ENCODE measurements around the gene NPR2.

NPR2 gene

DNA sequence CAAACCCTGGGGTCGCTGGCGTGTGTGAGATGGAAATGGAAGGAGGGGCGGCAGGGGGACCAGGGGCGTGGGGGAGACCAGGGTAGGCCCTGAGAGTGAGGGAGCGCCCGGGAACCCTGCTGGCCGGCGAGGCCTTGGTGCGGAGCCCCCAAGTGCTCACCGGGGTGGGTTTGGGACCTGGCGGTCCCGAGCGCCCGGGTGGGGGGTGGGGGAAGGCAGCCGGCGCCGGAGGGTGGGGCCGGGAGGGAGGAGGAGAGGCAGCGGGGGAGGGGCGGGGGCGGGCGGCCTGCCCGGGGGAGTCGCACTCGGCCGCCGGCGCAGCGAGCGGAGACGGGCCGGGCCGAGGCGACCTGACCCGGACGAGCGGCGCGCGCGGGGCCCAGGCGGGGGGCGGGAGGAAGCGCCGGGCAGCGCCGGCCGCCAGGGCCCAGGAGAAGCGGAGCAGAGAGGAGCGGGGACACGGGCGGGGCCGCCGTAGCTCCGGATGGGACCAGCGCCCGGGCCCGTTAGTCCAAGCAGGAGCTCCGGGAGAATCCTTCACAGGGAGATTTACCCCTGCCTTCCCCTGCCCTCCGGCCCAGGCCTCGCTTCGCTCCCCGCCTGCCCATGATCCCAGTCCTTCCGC, at the start of gene NPR2:
TSS of gene NPR2 (plus strand) at position 295 of the 625 bp plus-strand sequence. CDS start 818 bp downstream, outside the sequence.
- H3K4me3 ChIP-seq (replicated peaks in 1 of 2; ENCODE audit: low read depth in 2 of 2, low read length in 2 of 2): peak within 1 kb of the TSS; percentile 55 to 59

DNA sequence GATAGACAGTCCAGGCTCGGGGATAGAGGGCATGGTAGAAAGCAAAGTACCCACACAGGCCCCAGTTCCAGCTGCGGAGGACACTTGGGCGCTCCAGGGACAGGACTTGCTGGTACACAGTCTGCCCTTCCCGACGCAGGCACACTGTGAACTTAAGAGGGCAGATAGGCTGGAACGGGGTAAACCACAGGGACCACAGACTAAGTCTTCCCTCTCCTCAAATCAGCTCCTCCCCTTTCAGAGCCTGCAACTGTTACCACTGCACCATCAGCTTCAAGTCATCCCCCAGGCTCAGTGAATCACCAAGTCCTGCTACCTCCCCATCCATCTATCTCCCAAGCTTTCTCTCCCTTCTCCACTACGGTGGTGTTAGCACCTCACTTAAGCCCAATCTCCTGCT, 49.7 kb upstream of the NPR2 start:
- H3K4me3 ChIP-seq (replicated peaks in 1 of 2; ENCODE audit: low read depth in 2 of 2, low read length in 2 of 2): no peak overlapping the region
- no peak for TF ChIP-seq CTCF (IDR thresholded peaks at IDR 0.05; ENCODE audit: low read depth, low read length)
- no peak for DNase-seq (ENCODE audit: low read depth in 2 of 2)

More for the DNA sequence above, at the start of gene NPR2:
- TF ChIP-seq CTCF (IDR thresholded peaks at IDR 0.05; ENCODE audit: low read depth, low read length): no peak
- DNase-seq (ENCODE audit: low read depth in 2 of 2): peak; percentile 31 to 53

DNA sequence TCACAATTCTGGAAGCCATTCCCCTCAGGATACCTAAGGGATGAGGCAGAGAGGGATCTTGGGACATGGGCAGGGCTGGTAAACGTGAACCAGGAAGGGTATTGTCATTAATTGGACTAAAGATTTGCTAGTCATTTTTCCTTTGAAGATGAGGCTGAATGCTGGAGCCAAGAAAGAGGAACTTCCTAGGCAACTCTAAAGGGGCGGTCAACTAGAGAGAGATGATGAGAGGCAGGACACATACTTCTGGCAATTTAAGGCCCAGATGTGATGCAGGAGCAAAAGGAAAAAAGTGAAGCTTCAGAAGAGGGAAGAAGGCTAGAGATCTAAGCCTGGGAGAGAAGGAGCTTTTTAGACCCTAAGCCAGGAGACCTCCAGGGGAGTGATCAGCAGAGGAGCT, 47.9 kb upstream of the NPR2 start:
- H3K4me3 ChIP-seq (replicated peaks in 1 of 2; ENCODE audit: low read depth in 2 of 2, low read length in 2 of 2): no peak overlapping the region
- no peak for TF ChIP-seq CTCF (IDR thresholded peaks at IDR 0.05; ENCODE audit: low read depth, low read length)
- no peak for DNase-seq (ENCODE audit: low read depth in 2 of 2)

- no peak overlapping the region for H3K4me3 ChIP-seq (replicated peaks in 1 of 2; ENCODE audit: low read depth in 2 of 2, low read length in 2 of 2)
- DNase-seq (ENCODE audit: low read depth in 2 of 2): no peak
- no peak for TF ChIP-seq CTCF (IDR thresholded peaks at IDR 0.05; ENCODE audit: low read depth, low read length)
Observed at GRCh38 chr9:35743880-35744518, 47.4 kb upstream of the NPR2 start.

DNA sequence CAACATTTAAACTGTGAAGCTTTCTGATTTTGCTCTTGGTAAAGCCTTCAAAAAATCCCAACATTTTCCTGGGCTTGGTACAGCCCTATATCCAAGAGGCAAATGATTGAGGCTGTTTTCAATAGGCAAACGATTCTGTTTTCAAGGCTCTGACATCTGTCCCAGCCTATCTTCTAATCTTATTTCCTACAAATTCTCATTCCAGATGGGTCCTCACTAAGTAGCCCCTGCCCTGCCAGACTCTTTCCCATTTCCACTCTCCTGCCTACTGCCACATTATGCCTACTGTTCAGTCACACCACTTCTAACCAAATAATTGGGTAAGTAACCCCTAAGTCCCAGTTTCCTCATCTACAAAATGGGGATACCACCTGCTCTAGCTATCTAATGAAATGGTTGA, 45.8 kb upstream of the NPR2 start:
- H3K4me3 ChIP-seq (replicated peaks in 1 of 2; ENCODE audit: low read depth in 2 of 2, low read length in 2 of 2): no peak overlapping the region
- no peak for DNase-seq (ENCODE audit: low read depth in 2 of 2)
- no peak for TF ChIP-seq CTCF (IDR thresholded peaks at IDR 0.05; ENCODE audit: low read depth, low read length)

GRCh38 chr9:35746583-35746982, 44.8 kb upstream of the NPR2 start:
- peak overlapping the region; percentile 83 to 87 for H3K4me3 ChIP-seq (replicated peaks in 1 of 2; ENCODE audit: low read depth in 2 of 2, low read length in 2 of 2)
- TF ChIP-seq CTCF (IDR thresholded peaks at IDR 0.05; ENCODE audit: low read depth, low read length): no peak
- peak in 1 of 2 donors; percentile 50 for DNase-seq (ENCODE audit: low read depth in 2 of 2)

All from cardiac fibroblast (primary cell).